Lung microvascular endothelial cell (primary cell): Measurements from ENCODE around the gene RRAS2. TPM values are rescaled to one million over a fixed set of nuclear protein-coding genes. Genes with fewer than 3 reads are reported as not detected.
A peak's percentile ranks its signal among the peaks of the same experiment; 100 is the strongest.
"Not testable (repeated sequence)": the region's sequence is repeated elsewhere in the genome, so short reads cannot be mapped to it uniquely, and the experiment has no call there.

Experiments used
- DNase-seq, 2 donors: peaks; one replicate each; pipeline versions ENCODE4 v3.0.0 to v3.0.0-alpha.2; 2010; ENCODE audit warnings: low read depth in 2 of 2
- total RNA-seq: library from RNA; depleted of rRNA; stranded (reverse); fragments of >200 nt; gene quantifications from 2 replicates; pipeline ENCODE4 v1.2.1, GENCODE V29; 2014

The RRAS2 gene
- 96.5 and 119 TPM in 2 replicates for total RNA-seq

- DNase-seq: peak; percentile 84 to 88
These were observed at the start of gene RRAS2 for GRCh38 chr11:14358729-14359439. Gene RRAS2, minus strand, starts transcription at chr11:14359183. Its CDS starts 313 bp downstream, at chr11:14358870.

- DNase-seq: no peak
These were observed 49.6 kb upstream of the RRAS2 start for GRCh38 chr11:14408612-14409011.

GRCh38 chr11:14406116-14406515 is 47.1 kb upstream of the RRAS2 start:
- DNase-seq: peak in 1 of 2 donors; percentile 28

- not testable (repeated sequence) for DNase-seq
These were observed 44.5 kb upstream of the RRAS2 start for GRCh38 chr11:14403528-14403927.

GRCh38 chr11:14399087-14399486 is 40.1 kb upstream of the RRAS2 start:
- DNase-seq: no peak

- no peak for DNase-seq
These were observed 37.3 kb upstream of the RRAS2 start for GRCh38 chr11:14396273-14396672.

- no peak for DNase-seq
These were observed 34.9 kb upstream of the RRAS2 start for GRCh38 chr11:14393889-14394288.

- no peak for DNase-seq
These were observed 34.1 kb upstream of the RRAS2 start for GRCh38 chr11:14393129-14393528.

- no peak for DNase-seq
These were observed 31.7 kb upstream of the RRAS2 start for GRCh38 chr11:14390669-14391068.

- no peak for DNase-seq
These were observed 29.4 kb upstream of the RRAS2 start for GRCh38 chr11:14388352-14388751.

GRCh38 chr11:14386895-14387480 is 28.0 kb upstream of the RRAS2 start:
- DNase-seq: peak; percentile 59 to 66

- DNase-seq: no peak
These were observed 27.1 kb upstream of the RRAS2 start for GRCh38 chr11:14386081-14386480.

GRCh38 chr11:14384338-14384737 is 25.4 kb upstream of the RRAS2 start:
- peak in 1 of 2 donors; percentile 22 for DNase-seq

- DNase-seq: no peak
These were observed 23.0 kb upstream of the RRAS2 start for GRCh38 chr11:14381968-14382367.

- DNase-seq: peak; percentile 58 to 73
These were observed 22.1 kb upstream of the RRAS2 start for GRCh38 chr11:14380947-14381561.

- DNase-seq: no peak
These were observed 21.3 kb upstream of the RRAS2 start for GRCh38 chr11:14380125-14380936.

- no peak for DNase-seq
These were observed 19.2 kb upstream of the RRAS2 start for GRCh38 chr11:14378171-14378570.

GRCh38 chr11:14376920-14377319 is 17.9 kb upstream of the RRAS2 start:
- peak in 1 of 2 donors; percentile 59 for DNase-seq

- DNase-seq: no peak
These were observed 16.2 kb upstream of the RRAS2 start for GRCh38 chr11:14374922-14375830.

- DNase-seq: peak; percentile 32 to 48
These were observed 15.1 kb upstream of the RRAS2 start for GRCh38 chr11:14373941-14374646.
